B cell (primary cell): ENCODE data around the gene GDF2. TPM values are rescaled to one million over a fixed set of nuclear protein-coding genes. Genes with fewer than 3 reads are reported as not detected.

Source experiments
- ATAC-seq: fragments of 200-7000 bp; cut with Tn5 transposase; one replicate; pipeline ENCODE4 v1.10.0; 2021; ENCODE audit warnings: low read depth, mild to moderate bottlenecking, moderate number of reproducible peaks, moderate library complexity
- CTCF ChIA-PET: fragments of 350-600 bp; sonication (Branson Sonifier 250); formaldehyde crosslinking; loops from one replicate; lab custom pipeline; 2021; ENCODE audit warnings: antibody characterized with exemption, inconsistent platforms; lab: Charles Lee
- POLR2A ChIA-PET: fragments of 350-600 bp; sonication (Branson Sonifier 250); formaldehyde crosslinking; loops from one replicate; lab custom pipeline; 2021; ENCODE audit warnings: antibody characterized with exemption; lab: Charles Lee
- DNase-seq: peaks from one replicate; pipeline ENCODE4 v3.0.0; 2013
- H2AFZ ChIP-seq: 2 replicates; pipeline ENCODE4 v1.6.1; 2012; ENCODE audit warnings: mild to moderate bottlenecking, low read depth, low read length; ENCODE audit not compliant: insufficient read depth, poor library complexity, severe bottlenecking
- H3K27ac ChIP-seq, 2 donors: 1 replicate in 1 of 2; 2 replicates in 1 of 2; pipeline ENCODE4 v1.5.1; 2012 to 2013; ENCODE audit warnings: low read length in 2 of 2, mild to moderate bottlenecking in 2 of 2, moderate library complexity in 1 of 2
- H3K27me3 ChIP-seq, 4 experiments: fragments of 200-600 bp in 1 of 4; sonication (generic) in 1 of 4; replicated peaks in 1 of 4; 1 replicate in 2 of 4; 2 replicates in 2 of 4; pipeline versions ENCODE4 v1.6.1 to v1.7.0; 2013 to 2016; ENCODE audit warnings: low read length in 3 of 4, mild to moderate bottlenecking in 2 of 4, mixed read lengths in 1 of 4, moderate library complexity in 1 of 4; ENCODE audit not compliant: insufficient read depth in 4 of 4, control insufficient read depth in 3 of 4; ENCODE audit errors: control extremely low read depth in 1 of 4
- H3K36me3 ChIP-seq, 2 experiments: replicated peaks in 1 of 2; 1 replicate in 1 of 2; 2 replicates in 1 of 2; pipeline versions ENCODE4 v1.6.1 to v1.7.1; 2013; ENCODE audit warnings: low read length in 1 of 2; ENCODE audit not compliant: insufficient read depth in 2 of 2, control insufficient read depth in 1 of 2; ENCODE audit errors: control extremely low read depth in 1 of 2, extremely low read depth in 1 of 2
- H3K4me1 ChIP-seq, 2 donors: fragments of 200-600 bp in 1 of 2; sonication (generic) in 1 of 2; 1 replicate in 1 of 2; 2 replicates in 1 of 2; pipeline versions ENCODE4 v1.5.1 to v1.6.1; 2013 to 2017; ENCODE audit warnings: low read length in 2 of 2; ENCODE audit not compliant: control insufficient read depth in 2 of 2, insufficient read depth in 2 of 2
- H3K4me2 ChIP-seq: replicated peaks from 2 replicates; pipeline ENCODE3; 2012; ENCODE audit warnings: mild to moderate bottlenecking, low read depth, low read length; ENCODE audit not compliant: poor library complexity, severe bottlenecking
- H3K4me3 ChIP-seq, 5 experiments: fragments of 200-600 bp in 1 of 5; sonication (generic) in 1 of 5; 1 replicate in 3 of 5; 2 replicates in 2 of 5; pipeline versions ENCODE4 v1.5.1 to v1.7.0; 2011 to 2016; ENCODE audit warnings: low read length in 4 of 5, mild to moderate bottlenecking in 4 of 5, low read depth in 2 of 5, control low read depth in 1 of 5, moderate library complexity in 1 of 5; ENCODE audit not compliant: insufficient read depth in 1 of 5; ENCODE audit errors: control extremely low read depth in 1 of 5, extremely low read depth in 1 of 5
- H3K79me2 ChIP-seq: fragments of 200-600 bp; sonication (generic); one replicate; pipeline ENCODE4 v1.6.0; 2016; ENCODE audit warnings: low read length; ENCODE audit not compliant: control insufficient read depth, insufficient read depth
- H3K9ac ChIP-seq: fragments of 200-600 bp; sonication (generic); 2 replicates; pipeline ENCODE4 v1.6.1; 2017; ENCODE audit warnings: mild to moderate bottlenecking, low read length, moderate library complexity
- H3K9me3 ChIP-seq, 3 donors: one replicate each; pipeline versions ENCODE4 v1.6.1 to v1.7.1; 2013; ENCODE audit warnings: low read length in 2 of 3; ENCODE audit not compliant: control insufficient read depth in 2 of 3, insufficient read depth in 1 of 3; ENCODE audit errors: control extremely low read depth in 1 of 3
- H4K20me1 ChIP-seq: 2 replicates; pipeline ENCODE4 v1.6.0; 2012; ENCODE audit warnings: mild to moderate bottlenecking, low read length; ENCODE audit not compliant: insufficient read depth, control insufficient read depth, poor library complexity, severe bottlenecking
- H3K27ac Mint-ChIP-seq: one replicate; pipeline ENCODE4 v1.8.0; 2021; ENCODE audit warnings: mixed read lengths
- H3K27me3 Mint-ChIP-seq: one replicate; pipeline ENCODE4 v1.8.0; 2021; ENCODE audit warnings: mixed read lengths
- H3K4me1 Mint-ChIP-seq: one replicate; pipeline ENCODE4 v1.8.0; 2021; ENCODE audit warnings: mixed read lengths
- H3K4me3 Mint-ChIP-seq: one replicate; pipeline ENCODE4 v1.8.0; 2021; ENCODE audit warnings: mixed read lengths
- H3K9me3 Mint-ChIP-seq: one replicate; pipeline ENCODE4 v1.8.0; 2022; ENCODE audit warnings: mixed read lengths; ENCODE audit not compliant: insufficient read depth
- CTCF ChIP-seq: fragments of 200-600 bp; IDR thresholded peaks from one replicate; pipeline ENCODE4 v1.8.0; 2022; ENCODE audit warnings: antibody characterized with exemption, mild to moderate bottlenecking
- EZH2 ChIP-seq: IDR thresholded peaks from 2 replicates; pipeline ENCODE4 v1.6.1; 2012; ENCODE audit warnings: borderline replicate concordance, low read depth, mild to moderate bottlenecking, moderate library complexity, low read length; ENCODE audit not compliant: insufficient read depth, poor library complexity, severe bottlenecking
- WGBS: methylation state at CpG from one replicate; pipeline ENCODE4 v1.1.5; 2013; ENCODE audit warnings: missing lambda C conversion rate; ENCODE audit not compliant: insufficient coverage; 5-methylcytosine and 5-hydroxymethylcytosine counted together
- intact Hi-C: fragments of 100-400 bp; cut with micrococcal nuclease; formaldehyde crosslinking; loops from one replicate; pipeline ENCODE4 v1.10.0; 2022
- polyA plus RNA-seq: library from polyadenylated mRNA; depleted of rRNA; stranded (reverse); fragments of >200 nt; gene quantifications from 2 replicates; pipeline ENCODE4 v1.2.3, GENCODE V29; 2012
- total RNA-seq, 2 donors: library from RNA; stranded (reverse); fragments of 120-200 nt in 1 of 2; gene quantifications; 1 replicate in 1 of 2; 2 replicates in 1 of 2; pipeline versions ENCODE4 v1.2.3 to v1.2.4, GENCODE V29; 2013 to 2022

GDF2 gene
- total and polyA plus RNA-seq, 2 donors (not counting 1 experiment from before 2014, with no cell fraction given) = not detected

- Histone ChIP-seq H3K9ac (no peak overlapping the region), H2AFZ (no peak overlapping the region), H3K4me1 (no peaks in the 10 kb centered on the region), H3K27ac (no peak overlapping the region), H3K4me2 (no peak overlapping the region), H3K36me3 (no peaks in the 10 kb centered on the region), H3K9me3 (no peaks in the 10 kb centered on the region), H3K27me3 (no peaks in the 10 kb centered on the region), H4K20me1 (no peaks in the 10 kb centered on the region), H3K4me3 (no peak overlapping the region), H3K79me2 (no peaks in the 10 kb centered on the region)
- no peak overlapping the region for H3K27ac Mint-ChIP-seq
- DNase-seq (no peak), ATAC-seq (no peak)
- peaks cover 3% of the 10 kb centered on the region for H3K27me3 Mint-ChIP-seq
- CTCF ChIA-PET = interaction anchor here (1.7 to 10.0 kb wide), 3 partner anchors 8 to 291 kb away, joined by 4 to 201 read pairs (median 83); no protein-coding TSS in a partner anchor
- no peaks in the 10 kb centered on the region for H3K9me3 Mint-ChIP-seq
- no peaks in the 10 kb centered on the region for H3K4me1 Mint-ChIP-seq
- 81% methylated on average over 3 of the region's 5 CpGs for WGBS
- intact Hi-C loops = no loop called here
- TF ChIP-seq EZH2 (no peak), CTCF (no peak)
- POLR2A ChIA-PET = no interaction called here
- H3K4me3 Mint-ChIP-seq = no peak overlapping the region
Observed at GRCh38 chr10:47316131-47316530, 6.1 kb upstream of the GDF2 start.

DNA sequence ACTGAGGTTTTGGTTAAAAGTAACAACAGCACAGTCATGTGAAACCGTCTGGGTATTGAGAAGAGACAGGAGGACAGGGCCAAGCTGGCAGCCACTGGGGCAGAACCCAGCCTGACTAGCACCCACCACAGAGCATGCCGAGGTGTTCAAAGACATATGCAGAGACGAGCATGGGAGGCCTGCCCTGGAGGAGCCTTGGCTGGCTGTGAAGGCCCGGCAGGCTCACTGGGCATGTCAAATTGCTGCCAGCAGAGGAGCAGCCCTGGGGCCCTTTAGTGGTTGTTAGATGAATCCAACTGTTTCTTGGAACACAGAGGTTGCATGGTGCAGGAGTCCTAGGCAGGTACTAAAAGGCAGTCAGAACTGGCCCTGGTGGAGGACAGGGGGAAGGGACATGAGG, 5.0 kb upstream of the GDF2 start:
- WGBS = 86% methylated on average over 3 of the region's 4 CpGs
- Mint-ChIP-seq H3K4me1 (no peaks in the 10 kb centered on the region), H3K9me3 (no peaks in the 10 kb centered on the region), H3K27me3 (peaks cover 6% of the 10 kb centered on the region), H3K4me3 (no peak overlapping the region), H3K27ac (no peak overlapping the region)
- H2AFZ ChIP-seq = no peak overlapping the region
- no peaks in the 10 kb centered on the region for H4K20me1 ChIP-seq
- H3K79me2 ChIP-seq = no peaks in the 10 kb centered on the region
- H3K4me1 ChIP-seq = no peaks in the 10 kb centered on the region
- no peak for DNase-seq
- H3K27ac ChIP-seq = no peak overlapping the region
- H3K36me3 ChIP-seq = no peaks in the 10 kb centered on the region
- ChIA-PET POLR2A (no interaction called here), CTCF (interaction anchor here (0.5 to 1.0 kb wide), 2 partner anchors 269 to 293 kb away, joined by 3 to 5 read pairs; no protein-coding TSS in a partner anchor)
- H3K4me3 ChIP-seq = no peak overlapping the region
- no peak overlapping the region for H3K4me2 ChIP-seq
- no peak overlapping the region for H3K9ac ChIP-seq
- H3K27me3 ChIP-seq = no peaks in the 10 kb centered on the region
- intact Hi-C loops = no loop called here
- no peak for TF ChIP-seq EZH2
- H3K9me3 ChIP-seq = no peaks in the 10 kb centered on the region
- no peak for ATAC-seq
